Choroid plexus epithelial cell (primary cell): ENCODE data around the gene ALDOC.

Experiments used
- DNase-seq: peaks from one replicate; pipeline ENCODE4 v3.0.0-alpha.2; 2010; ENCODE audit warnings: low read depth
- H3K4me3 ChIP-seq: 2 replicates; pipeline ENCODE4 v1.5.1; 2011; ENCODE audit warnings: low read depth, mild to moderate bottlenecking, control low read depth, low read length, moderate library complexity
- TF ChIP-seq, protein P1 (sequence below): conservative IDR thresholded peaks from 2 replicates; pipeline ENCODE4 v1.5.1; 2011; ENCODE audit warnings: low read depth, mild to moderate bottlenecking, control low read depth, inconsistent platforms, low read length, moderate library complexity

Gene ALDOC

DNA sequence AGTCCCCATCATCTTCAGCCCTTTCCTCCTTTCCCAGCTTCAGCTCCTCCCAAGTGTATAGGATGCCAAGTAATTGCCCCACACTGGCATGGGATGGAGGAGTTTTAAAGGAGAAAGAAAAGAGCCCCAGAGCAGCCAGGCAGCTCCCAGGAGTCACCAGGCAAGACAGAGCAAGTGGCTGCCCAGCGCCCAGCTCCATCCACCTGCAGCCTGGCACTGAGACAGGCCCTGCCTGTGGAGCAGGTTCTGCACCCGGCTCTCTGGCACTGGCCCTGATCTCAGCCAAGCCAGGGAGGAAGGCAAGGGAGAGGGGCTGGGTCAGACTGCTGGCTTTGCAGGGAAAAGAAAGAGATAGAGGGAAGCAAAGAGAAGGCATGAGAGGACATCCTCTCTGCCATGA is 48.8 kb downstream of the ALDOC start:
- H3K4me3 ChIP-seq: no peak overlapping the region
- no peak for DNase-seq
- TF ChIP-seq, protein P1, sequence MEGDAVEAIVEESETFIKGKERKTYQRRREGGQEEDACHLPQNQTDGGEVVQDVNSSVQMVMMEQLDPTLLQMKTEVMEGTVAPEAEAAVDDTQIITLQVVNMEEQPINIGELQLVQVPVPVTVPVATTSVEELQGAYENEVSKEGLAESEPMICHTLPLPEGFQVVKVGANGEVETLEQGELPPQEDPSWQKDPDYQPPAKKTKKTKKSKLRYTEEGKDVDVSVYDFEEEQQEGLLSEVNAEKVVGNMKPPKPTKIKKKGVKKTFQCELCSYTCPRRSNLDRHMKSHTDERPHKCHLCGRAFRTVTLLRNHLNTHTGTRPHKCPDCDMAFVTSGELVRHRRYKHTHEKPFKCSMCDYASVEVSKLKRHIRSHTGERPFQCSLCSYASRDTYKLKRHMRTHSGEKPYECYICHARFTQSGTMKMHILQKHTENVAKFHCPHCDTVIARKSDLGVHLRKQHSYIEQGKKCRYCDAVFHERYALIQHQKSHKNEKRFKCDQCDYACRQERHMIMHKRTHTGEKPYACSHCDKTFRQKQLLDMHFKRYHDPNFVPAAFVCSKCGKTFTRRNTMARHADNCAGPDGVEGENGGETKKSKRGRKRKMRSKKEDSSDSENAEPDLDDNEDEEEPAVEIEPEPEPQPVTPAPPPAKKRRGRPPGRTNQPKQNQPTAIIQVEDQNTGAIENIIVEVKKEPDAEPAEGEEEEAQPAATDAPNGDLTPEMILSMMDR: no peak

DNA sequence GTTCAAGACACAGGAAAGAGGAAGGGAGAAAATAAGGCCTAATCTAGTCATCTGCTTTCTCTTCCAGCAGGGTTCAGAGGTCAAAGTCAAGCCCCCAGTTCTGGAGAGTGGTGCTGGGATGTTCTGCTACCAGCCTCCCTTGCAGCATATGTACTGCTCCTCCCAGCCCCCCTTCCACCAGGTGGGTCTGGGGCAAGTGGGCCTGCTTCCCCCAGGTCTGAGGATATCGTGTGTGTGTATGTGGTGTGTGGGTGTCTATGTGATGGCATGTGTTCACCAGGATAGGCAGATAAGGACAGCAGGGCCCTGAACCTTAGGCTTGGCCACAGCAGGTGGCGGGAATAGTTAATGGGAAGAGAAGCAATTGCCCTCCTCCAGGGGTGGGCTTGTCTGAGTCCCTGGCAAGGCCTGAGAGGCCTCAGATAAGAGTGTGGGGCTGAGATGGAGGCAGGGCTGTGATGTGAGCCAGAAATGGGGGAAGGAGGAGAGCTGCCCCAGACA is 49.5 kb downstream of the ALDOC start:
- TF ChIP-seq, protein P1: no peak
- no peak overlapping the region for H3K4me3 ChIP-seq
- DNase-seq: no peak

DNA sequence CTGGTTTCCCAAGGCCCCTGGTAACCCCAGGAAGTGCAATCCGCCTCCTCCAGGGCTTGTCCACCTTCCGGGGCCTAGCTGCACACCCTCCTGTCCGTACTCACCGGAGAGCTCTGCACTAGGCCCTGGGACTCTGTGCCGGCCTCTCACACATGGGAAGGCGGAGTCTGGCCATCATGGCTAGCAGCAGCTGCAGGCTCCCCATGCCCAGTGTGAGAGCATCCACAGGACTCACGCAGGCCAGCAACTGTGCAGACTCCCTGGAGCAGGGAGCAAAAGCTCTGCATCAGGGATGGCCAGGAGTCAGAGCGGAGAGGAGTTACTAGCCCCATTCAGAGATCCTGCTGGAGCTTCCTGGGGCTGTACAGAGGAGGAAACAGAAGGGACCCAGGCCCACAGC is 50.3 kb downstream of the ALDOC start:
- DNase-seq: no peak
- TF ChIP-seq, protein P1: no peak
- no peak overlapping the region for H3K4me3 ChIP-seq

DNA sequence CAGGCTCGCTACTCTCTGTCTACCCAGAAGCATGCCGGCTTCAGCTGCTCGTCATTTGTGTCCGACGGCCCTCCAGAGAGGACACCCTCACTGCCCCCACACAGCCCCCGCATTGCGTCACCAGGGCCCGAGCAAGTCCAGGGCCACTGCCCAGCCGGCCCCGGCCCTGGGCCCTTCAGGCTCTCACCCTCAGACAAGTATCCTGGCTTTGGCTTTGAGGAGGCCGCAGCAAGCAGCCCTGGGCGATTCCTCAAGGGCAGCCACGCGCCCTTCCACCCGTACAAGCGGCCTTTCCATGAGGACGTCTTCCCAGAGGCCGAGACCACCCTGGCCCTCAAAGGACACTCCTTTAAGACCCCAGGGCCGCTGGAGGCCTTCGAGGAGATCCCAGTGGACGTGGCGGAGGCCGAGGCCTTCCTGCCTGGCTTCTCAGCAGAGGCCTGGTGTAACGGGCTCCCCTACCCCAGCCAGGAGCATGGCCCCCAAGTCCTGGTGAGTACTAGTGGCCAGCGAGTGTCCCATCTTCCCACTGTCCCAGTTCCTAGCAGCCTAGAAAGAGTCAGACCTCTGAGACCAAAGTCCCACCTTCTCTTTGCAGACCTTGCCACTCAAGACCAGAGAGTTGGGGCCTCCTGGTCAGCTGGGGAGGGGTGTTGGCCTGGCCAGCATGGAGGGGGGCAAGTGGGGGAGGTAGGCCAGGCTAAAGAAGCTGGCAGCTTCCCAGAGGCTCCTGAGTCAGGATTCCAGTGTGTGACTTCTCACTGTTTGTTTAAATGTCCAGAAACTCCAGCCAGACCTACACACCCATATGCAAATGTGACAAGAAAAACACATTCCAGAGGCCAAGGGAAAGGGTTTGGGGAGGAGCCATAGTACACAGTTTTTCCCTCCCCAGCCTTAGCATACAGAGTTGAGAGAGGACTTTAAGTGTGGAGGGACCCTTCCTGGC is 51.9 kb downstream of the ALDOC start:
- H3K4me3 ChIP-seq: no peak overlapping the region
- DNase-seq: peak; percentile 72
- TF ChIP-seq, protein P1: no peak

DNA sequence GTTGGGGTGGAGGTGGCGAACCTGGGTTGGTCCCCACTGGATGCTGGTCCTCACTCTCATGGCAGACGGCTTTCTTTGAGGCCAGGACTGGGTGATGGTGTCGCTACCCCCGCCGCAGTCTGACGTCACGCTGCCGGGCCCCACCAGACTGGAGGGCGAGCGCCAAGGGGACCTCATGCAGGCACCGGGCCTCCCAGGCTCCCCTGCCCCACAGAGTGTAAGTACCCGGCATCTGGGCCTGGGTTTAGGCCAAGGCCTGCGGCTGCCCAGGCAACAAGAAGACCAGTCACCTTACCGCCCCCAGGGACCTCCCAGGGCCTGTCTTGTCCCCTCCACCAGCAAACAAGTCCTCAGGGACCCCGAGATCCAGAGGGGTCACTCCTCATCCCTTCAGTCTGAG is 52.8 kb downstream of the ALDOC start:
- DNase-seq: no peak
- H3K4me3 ChIP-seq: no peak overlapping the region
- TF ChIP-seq, protein P1: no peak

DNA sequence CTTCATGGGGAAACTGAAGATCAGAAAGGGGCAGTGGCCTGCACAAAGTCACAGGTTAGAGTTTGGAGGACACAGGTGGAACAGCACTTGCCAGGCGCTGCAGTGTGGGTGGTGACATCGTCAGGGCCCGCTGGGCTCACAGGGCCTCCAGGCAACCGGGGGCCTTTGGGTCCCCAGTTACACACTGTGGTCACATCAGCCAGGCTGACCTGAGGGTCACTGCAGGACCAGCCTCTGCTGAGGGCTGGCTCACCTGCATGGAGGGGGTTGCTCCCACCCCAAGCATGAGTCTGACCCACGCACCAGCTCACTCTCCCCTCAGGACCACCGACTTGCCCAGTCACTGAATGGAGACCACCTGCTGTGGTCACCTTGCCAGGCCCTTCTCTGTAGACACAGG is 53.5 kb downstream of the ALDOC start:
- no peak for DNase-seq
- TF ChIP-seq, protein P1: no peak
- no peak overlapping the region for H3K4me3 ChIP-seq
